ENCODE results near the gene MINK1. TPM values are rescaled to one million over a fixed set of nuclear protein-coding genes. Genes with fewer than 3 reads are reported as not detected.
A peak's percentile ranks its signal among the peaks of the same experiment; 100 is the strongest.
"Not testable (repeated sequence)": the region's sequence is repeated elsewhere in the genome, so short reads cannot be mapped to it uniquely, and the experiment has no call there.

The MINK1 gene
- total RNA-seq, 1 donor from 2014 or later = 67.5 TPM

- H3K4me3 Mint-ChIP-seq = no peak overlapping the region
- no peaks in the 10 kb centered on the region for H3K4me1 Mint-ChIP-seq (ENCODE audit: low read depth)
- DNase-seq (ENCODE audit: low spot score) = no peak
- no peak overlapping the region for H3K27ac Mint-ChIP-seq
- H3K27me3 Mint-ChIP-seq (ENCODE audit: insufficient read depth) = no peaks in the 10 kb centered on the region
- intact Hi-C loops (cut with micrococcal nuclease) = no loop called here
- peaks cover 4% of the 10 kb centered on the region for H3K36me3 Mint-ChIP-seq (ENCODE audit: low read depth)
- no peaks in the 10 kb centered on the region for H3K9me3 Mint-ChIP-seq
These were observed 10.3 kb upstream of the MINK1 start for GRCh38 chr17:4822835-4823234.

- Mint-ChIP-seq H3K4me1 (ENCODE audit: low read depth) (no peaks in the 10 kb centered on the region), H3K4me3 (no peak overlapping the region), H3K27ac (no peak overlapping the region), H3K36me3 (ENCODE audit: low read depth) (peaks cover 4% of the 10 kb centered on the region), H3K27me3 (ENCODE audit: insufficient read depth) (no peaks in the 10 kb centered on the region), H3K9me3 (no peaks in the 10 kb centered on the region)
- intact Hi-C loops (cut with micrococcal nuclease) = no loop called here
- DNase-seq (ENCODE audit: low spot score) = no peak
These were observed 9.6 kb upstream of the MINK1 start for GRCh38 chr17:4823373-4824089.

- Mint-ChIP-seq H3K4me3 (no peak overlapping the region), H3K4me1 (ENCODE audit: low read depth) (no peaks in the 10 kb centered on the region), H3K36me3 (ENCODE audit: low read depth) (no peaks in the 10 kb centered on the region), H3K27me3 (ENCODE audit: insufficient read depth) (no peaks in the 10 kb centered on the region), H3K27ac (no peak overlapping the region), H3K9me3 (no peaks in the 10 kb centered on the region)
- DNase-seq (ENCODE audit: low spot score) = no peak
- intact Hi-C loops (cut with micrococcal nuclease) = no loop called here
These were observed 5.7 kb upstream of the MINK1 start for GRCh38 chr17:4827399-4827798.

- intact Hi-C loops (cut with micrococcal nuclease) = loop anchor here (1.0 to 5.0 kb wide), 5 partner anchors 26 to 123 kb away; partner anchors contain the start of genes ARRB2, MED11, PFN1 and PLD2
- Mint-ChIP-seq H3K4me1 (ENCODE audit: low read depth) (peaks cover 32% of the 10 kb centered on the region), H3K4me3 (peak overlapping the region; percentile 93), H3K27ac (peak overlapping the region; percentile 99)
- not testable (repeated sequence) for DNase-seq (ENCODE audit: low spot score); H3K9me3 Mint-ChIP-seq; H3K36me3 Mint-ChIP-seq (ENCODE audit: low read depth); H3K27me3 Mint-ChIP-seq (ENCODE audit: insufficient read depth)
These were observed 337 bp upstream of the MINK1 start for GRCh38 chr17:4832829-4833177.

- Mint-ChIP-seq H3K27me3 (ENCODE audit: insufficient read depth) (no peaks in the 10 kb centered on the region), H3K9me3 (no peaks in the 10 kb centered on the region), H3K4me1 (ENCODE audit: low read depth) (peaks cover 38% of the 10 kb centered on the region), H3K27ac (peak overlapping the region; percentile 87), H3K36me3 (ENCODE audit: low read depth) (peaks cover 9% of the 10 kb centered on the region), H3K4me3 (peak overlapping the region; percentile 88)
- DNase-seq (ENCODE audit: low spot score) = no peak
- intact Hi-C loops (cut with micrococcal nuclease) = loop anchor here (1.0 to 5.0 kb wide), 5 partner anchors 27 to 124 kb away; partner anchors contain the start of genes ARRB2, MED11, PFN1 and PLD2
These were observed 971 bp downstream of the MINK1 start for GRCh38 chr17:4833941-4834680.

- Mint-ChIP-seq H3K4me1 (ENCODE audit: low read depth) (peaks cover 43% of the 10 kb centered on the region), H3K27ac (peak overlapping the region; percentile 87)
These were observed 1.5 kb downstream of the MINK1 start for GRCh38 chr17:4834681-4835020.

GRCh38 chr17:4836221-4836620 lies 3.1 kb downstream of the MINK1 start:
- no peaks in the 10 kb centered on the region for H3K27me3 Mint-ChIP-seq (ENCODE audit: insufficient read depth)
- no peaks in the 10 kb centered on the region for H3K9me3 Mint-ChIP-seq
- intact Hi-C loops (cut with micrococcal nuclease) = loop anchor here (5.0 kb wide), 1 partner anchor 51 kb away; no protein-coding TSS in a partner anchor
- DNase-seq (ENCODE audit: low spot score) = no peak
- peaks cover 59% of the 10 kb centered on the region for H3K4me1 Mint-ChIP-seq (ENCODE audit: low read depth)
- H3K27ac Mint-ChIP-seq = no peak overlapping the region
- H3K4me3 Mint-ChIP-seq = peak overlapping the region; percentile 88
- peaks cover 12% of the 10 kb centered on the region for H3K36me3 Mint-ChIP-seq (ENCODE audit: low read depth)

More at GRCh38 chr17:4834681-4835020, 1.5 kb downstream of the MINK1 start:
- intact Hi-C loops (cut with micrococcal nuclease) = loop anchor here (5.0 kb wide), 2 partner anchors 53 to 113 kb away; partner anchors contain the start of gene PFN1
- peak overlapping the region; percentile 88 for H3K4me3 Mint-ChIP-seq
- H3K36me3 Mint-ChIP-seq (ENCODE audit: low read depth) = peaks cover 9% of the 10 kb centered on the region
- H3K27me3 Mint-ChIP-seq (ENCODE audit: insufficient read depth) = no peaks in the 10 kb centered on the region
- no peaks in the 10 kb centered on the region for H3K9me3 Mint-ChIP-seq
- DNase-seq (ENCODE audit: low spot score) = no peak

GRCh38 chr17:4837471-4838308 lies 4.5 kb downstream of the MINK1 start:
- DNase-seq (ENCODE audit: low spot score) = no peak
- intact Hi-C loops (cut with micrococcal nuclease) = loop anchor here (5.0 kb wide), 1 partner anchor 50 kb away; no protein-coding TSS in a partner anchor
- Mint-ChIP-seq H3K36me3 (ENCODE audit: low read depth) (peaks cover 12% of the 10 kb centered on the region), H3K4me3 (no peak overlapping the region), H3K27me3 (ENCODE audit: insufficient read depth) (no peaks in the 10 kb centered on the region), H3K4me1 (ENCODE audit: low read depth) (peaks cover 70% of the 10 kb centered on the region), H3K9me3 (no peaks in the 10 kb centered on the region), H3K27ac (no peak overlapping the region)

GRCh38 chr17:4838309-4838785 lies 5.2 kb downstream of the MINK1 start:
- H3K4me1 Mint-ChIP-seq (ENCODE audit: low read depth) = peaks cover 73% of the 10 kb centered on the region
- DNase-seq (ENCODE audit: low spot score) = no peak
- no peaks in the 10 kb centered on the region for H3K27me3 Mint-ChIP-seq (ENCODE audit: insufficient read depth)
- H3K27ac Mint-ChIP-seq = no peak overlapping the region
- no peak overlapping the region for H3K4me3 Mint-ChIP-seq
- H3K36me3 Mint-ChIP-seq (ENCODE audit: low read depth) = peaks cover 12% of the 10 kb centered on the region
- no peaks in the 10 kb centered on the region for H3K9me3 Mint-ChIP-seq
- intact Hi-C loops (cut with micrococcal nuclease) = loop anchor here (5.0 kb wide), 1 partner anchor 49 kb away; no protein-coding TSS in a partner anchor

- Mint-ChIP-seq H3K27ac (peak overlapping the region; percentile 32), H3K9me3 (no peaks in the 10 kb centered on the region), H3K27me3 (ENCODE audit: insufficient read depth) (no peaks in the 10 kb centered on the region), H3K4me3 (no peak overlapping the region), H3K4me1 (ENCODE audit: low read depth) (peaks cover 68% of the 10 kb centered on the region), H3K36me3 (ENCODE audit: low read depth) (peaks cover 10% of the 10 kb centered on the region)
- intact Hi-C loops (cut with micrococcal nuclease) = loop anchor here (5.0 kb wide), 1 partner anchor 48 kb away; no protein-coding TSS in a partner anchor
- no peak for DNase-seq (ENCODE audit: low spot score)
These were observed 6.1 kb downstream of the MINK1 start for GRCh38 chr17:4839221-4839620.

GRCh38 chr17:4839965-4840892 lies 7.1 kb downstream of the MINK1 start:
- Mint-ChIP-seq H3K36me3 (ENCODE audit: low read depth) (peaks cover 10% of the 10 kb centered on the region), H3K27me3 (ENCODE audit: insufficient read depth) (no peaks in the 10 kb centered on the region), H3K4me1 (ENCODE audit: low read depth) (peaks cover 59% of the 10 kb centered on the region), H3K27ac (peak overlapping the region; percentile 70), H3K4me3 (peak overlapping the region; percentile 60), H3K9me3 (no peaks in the 10 kb centered on the region)
- intact Hi-C loops (cut with micrococcal nuclease) = loop anchor here (5.0 kb wide), 1 partner anchor 47 kb away; no protein-coding TSS in a partner anchor
- no peak for DNase-seq (ENCODE audit: low spot score)

- H3K27me3 Mint-ChIP-seq (ENCODE audit: insufficient read depth) = no peaks in the 10 kb centered on the region
- peak overlapping the region; percentile 70 for H3K27ac Mint-ChIP-seq
- peaks cover 12% of the 10 kb centered on the region for H3K36me3 Mint-ChIP-seq (ENCODE audit: low read depth)
- peak overlapping the region; percentile 60 for H3K4me3 Mint-ChIP-seq
- H3K4me1 Mint-ChIP-seq (ENCODE audit: low read depth) = peaks cover 57% of the 10 kb centered on the region
- peak; percentile 20 for DNase-seq (ENCODE audit: low spot score)
- intact Hi-C loops (cut with micrococcal nuclease) = no loop called here
- H3K9me3 Mint-ChIP-seq = no peaks in the 10 kb centered on the region
These were observed 7.7 kb downstream of the MINK1 start for GRCh38 chr17:4840893-4841242.
